ENCODE results near the gene MDC1. TPM values are rescaled to one million over a fixed set of nuclear protein-coding genes. Genes with fewer than 3 reads are reported as not detected.

Gene MDC1
- polyA plus RNA-seq, 1 donor (not counting 4 experiments of a cell fraction or from before 2014, with no cell fraction given): 6.9 TPM

DNA sequence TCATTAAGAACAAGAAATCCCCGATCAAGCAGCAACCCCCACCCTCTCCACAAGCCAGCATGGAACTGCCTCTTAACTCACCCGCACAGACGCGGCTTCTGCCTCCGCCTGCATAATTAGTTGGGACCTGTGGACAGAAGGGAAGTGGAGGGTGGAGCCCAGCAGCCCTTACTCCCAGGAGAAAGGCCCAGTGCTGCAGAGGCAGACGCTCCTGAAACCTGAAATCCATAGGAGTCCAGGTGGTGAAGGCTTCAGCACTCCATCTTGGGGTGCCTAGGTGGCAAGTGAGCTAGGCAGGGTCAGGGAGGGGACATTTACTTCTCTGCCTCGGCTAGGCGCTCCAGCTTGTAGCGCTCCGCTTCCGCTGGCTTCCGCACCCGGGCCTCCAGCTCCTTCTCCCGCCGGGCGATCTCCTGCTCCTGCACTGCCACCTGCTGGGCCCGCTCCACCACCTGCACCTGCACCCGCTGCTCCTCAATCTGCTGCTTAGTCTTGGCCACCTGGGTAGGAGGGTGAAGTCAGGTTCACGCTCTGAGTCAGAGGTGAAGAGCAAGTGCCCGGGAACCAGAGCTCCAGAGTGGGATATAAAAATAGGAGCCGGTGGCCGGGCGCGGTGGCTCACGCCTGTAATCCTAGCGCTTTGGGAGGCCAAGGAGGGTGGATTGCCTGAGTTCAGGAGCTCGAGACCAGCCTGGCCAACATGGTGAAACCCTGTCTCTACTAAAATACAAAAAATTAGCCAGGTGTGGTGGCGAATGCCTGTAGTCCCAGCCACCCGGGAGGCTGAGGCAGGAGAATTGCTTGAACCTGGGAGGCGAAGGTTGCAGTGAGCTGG is 13.7 kb upstream of the MDC1 start:
- Histone ChIP-seq H3K27ac (ENCODE audit: control insufficient read depth, insufficient read depth, low read length) (no peak overlapping the region), H3K4me1 (ENCODE audit: control insufficient read depth, extremely low read depth, insufficient read depth, low read length) (peaks cover 7% of the 10 kb centered on the region), H2AFZ (ENCODE audit: control insufficient read depth, low read length) (peak overlapping the region; percentile 92), H3K9me1 (ENCODE audit: control insufficient read depth, extremely low read depth, insufficient read depth, low read length) (no peaks in the 10 kb centered on the region), H3K9ac (ENCODE audit: control insufficient read depth, extremely low read depth, insufficient read depth, low read length) (peak overlapping the region; percentile 30), H3K4me2 (ENCODE audit: control insufficient read depth, extremely low read depth, insufficient read depth, low read depth, low read length) (peak overlapping the region; percentile 72), H3K9me3 (ENCODE audit: control insufficient read depth, low read depth, low read length) (no peaks in the 10 kb centered on the region), H3K79me2 (ENCODE audit: control insufficient read depth, insufficient read depth, low read length) (no peaks in the 10 kb centered on the region), H4K20me1 (ENCODE audit: control insufficient read depth, extremely low read depth, insufficient read depth, low read length) (peaks cover 1% of the 10 kb centered on the region), H3K4me3 (ENCODE audit: control insufficient read depth in 2 of 3, extremely low read depth in 1 of 3, insufficient read depth in 2 of 3, low read depth in 1 of 3, low read length in 3 of 3) (peak overlapping the region; percentile 18 to 48 (median 21)), H3K36me3 (ENCODE audit: control insufficient read depth in 2 of 2, extremely low read depth in 1 of 2, insufficient read depth in 2 of 2, low read length in 2 of 2) (peaks cover 2 to 10% of the 10 kb centered on the region in 2 experiments), H3K27me3 (ENCODE audit: control insufficient read depth, extremely low read depth, insufficient read depth, low read length) (no peaks in the 10 kb centered on the region)
- FAIRE-seq (no peak), DNase-seq (ENCODE audit: low read depth, low spot score) (no peak)
- TF ChIP-seq EZH2 (IDR thresholded peaks at IDR 0.05; ENCODE audit: low read length): no peak
- TF ChIP-seq CTCF (optimal IDR thresholded peaks at IDR 0.05 in 1 of 3, IDR thresholded peaks at IDR 0.05 in 1 of 3, conservative IDR thresholded peaks at IDR 0.05 in 1 of 3; ENCODE audit: extremely low read depth in 1 of 3, insufficient read depth in 2 of 3, low read length in 3 of 3): peak; percentile 85 to 99 (median 93)
- dilution Hi-C loops (cut with MboI; ENCODE audit: extremely low pct_ligation_motif_present, low sequenced_read_pairs): loop anchor here (10.0 kb wide), 1 partner anchor 186 kb away; no protein-coding TSS in a partner anchor

- Histone ChIP-seq H3K36me3 (ENCODE audit: control insufficient read depth in 2 of 2, extremely low read depth in 1 of 2, insufficient read depth in 2 of 2, low read length in 2 of 2) (peaks cover 9 to 21% of the 10 kb centered on the region in 2 experiments), H3K9ac (ENCODE audit: control insufficient read depth, extremely low read depth, insufficient read depth, low read length) (no peak overlapping the region), H3K9me3 (ENCODE audit: control insufficient read depth, low read depth, low read length) (no peaks in the 10 kb centered on the region), H3K27ac (ENCODE audit: control insufficient read depth, insufficient read depth, low read length) (no peak overlapping the region), H3K79me2 (ENCODE audit: control insufficient read depth, insufficient read depth, low read length) (peaks cover 20% of the 10 kb centered on the region), H3K9me1 (ENCODE audit: control insufficient read depth, extremely low read depth, insufficient read depth, low read length) (no peaks in the 10 kb centered on the region), H2AFZ (ENCODE audit: control insufficient read depth, low read length) (no peak overlapping the region), H4K20me1 (ENCODE audit: control insufficient read depth, extremely low read depth, insufficient read depth, low read length) (peaks cover 19% of the 10 kb centered on the region), H3K27me3 (ENCODE audit: control insufficient read depth, extremely low read depth, insufficient read depth, low read length) (no peaks in the 10 kb centered on the region), H3K4me1 (ENCODE audit: control insufficient read depth, extremely low read depth, insufficient read depth, low read length) (peaks cover 18% of the 10 kb centered on the region), H3K4me3 (ENCODE audit: control insufficient read depth in 2 of 3, extremely low read depth in 1 of 3, insufficient read depth in 2 of 3, low read depth in 1 of 3, low read length in 3 of 3) (no peak overlapping the region), H3K4me2 (ENCODE audit: control insufficient read depth, extremely low read depth, insufficient read depth, low read depth, low read length) (no peak overlapping the region)
- dilution Hi-C loops (cut with MboI; ENCODE audit: extremely low pct_ligation_motif_present, low sequenced_read_pairs): no loop called here
- DNase-seq (ENCODE audit: low read depth, low spot score) (no peak), FAIRE-seq (no peak)
- no peak for TF ChIP-seq CTCF (optimal IDR thresholded peaks at IDR 0.05 in 1 of 3, IDR thresholded peaks at IDR 0.05 in 1 of 3, conservative IDR thresholded peaks at IDR 0.05 in 1 of 3; ENCODE audit: extremely low read depth in 1 of 3, insufficient read depth in 2 of 3, low read length in 3 of 3)
- no peak for TF ChIP-seq EZH2 (IDR thresholded peaks at IDR 0.05; ENCODE audit: low read length)
These were observed 11.0 kb upstream of the MDC1 start for GRCh38 chr6:30727920-30728553.

All from keratinocyte (primary cell).